Measurements from ENCODE around the gene ZFAND2A.

The ZFAND2A gene

GRCh38 chr7:1103789-1104515, 56.0 kb downstream of the ZFAND2A start:
- ChIA-PET CTCF (interaction anchor here (0.5 to 0.6 kb wide), 2 partner anchors 11 to 66 kb away, joined by 3 to 5 read pairs; no protein-coding TSS in a partner anchor), POLR2A (ENCODE audit: low non-redundant PET) (no interaction called here)

GRCh38 chr7:1103009-1103788, 56.8 kb downstream of the ZFAND2A start:
- DNase-seq (ENCODE audit: low spot score): no peak
- TF ChIP-seq CTCF (conservative IDR thresholded peaks at IDR 0.05; ENCODE audit: low read depth): no peak
- CTCF ChIA-PET: interaction anchor here (1.2 kb wide), 1 partner anchor 38 kb away, joined by 5 read pairs; no protein-coding TSS in a partner anchor
- no peak overlapping the region for H3K27ac ChIP-seq
- POLR2A ChIA-PET (ENCODE audit: low non-redundant PET): no interaction called here

More at GRCh38 chr7:1103789-1104515, 56.0 kb downstream of the ZFAND2A start:
- DNase-seq (ENCODE audit: low spot score): no peak
- H3K27ac ChIP-seq: no peak overlapping the region
- TF ChIP-seq CTCF (conservative IDR thresholded peaks at IDR 0.05; ENCODE audit: low read depth): no peak

Data from RWPE1 (cell line).